Ishikawa (cell line): ENCODE data around the gene FARS2.

Source experiments
- FOXM1 ChIP-seq: IDR thresholded peaks from 2 replicates; pipeline ENCODE4 v1.6.1; 2012; ENCODE audit warnings: low read depth, borderline replicate concordance
- NFIC ChIP-seq: IDR thresholded peaks from 2 replicates; pipeline ENCODE4 v1.6.1; 2012

GRCh38 chr6:5745081-5745480 lies 483.8 kb downstream of the FARS2 start:
- no peak for TF ChIP-seq FOXM1
- no peak for TF ChIP-seq NFIC
